ENCODE measurements around the gene ARAF.

DNA sequence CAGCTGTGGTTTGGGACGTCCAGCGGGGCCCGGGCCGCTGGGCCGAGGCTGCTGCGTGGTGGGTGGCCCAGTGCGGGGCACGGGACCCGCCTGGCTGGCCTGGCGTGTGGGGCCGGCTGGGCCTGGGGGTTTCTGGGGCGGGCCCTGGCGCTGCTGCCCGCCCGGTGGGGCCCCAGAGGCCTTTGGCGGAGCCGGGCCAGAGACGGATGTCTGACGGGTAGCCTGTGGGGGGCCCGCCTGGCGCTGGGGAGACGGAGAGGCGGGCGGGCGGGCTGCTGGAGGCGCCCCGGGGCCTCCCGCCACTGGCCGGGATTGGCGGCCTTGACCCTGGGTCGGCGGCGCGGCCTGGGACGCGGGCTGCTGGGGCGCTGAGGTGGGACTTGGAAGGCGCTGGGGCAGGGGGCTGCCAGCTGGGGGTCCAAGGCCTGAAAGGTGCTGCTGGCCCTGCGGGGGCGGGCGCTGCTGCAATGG lies 13.1 kb downstream of the ARAF start:
- no peak for TF ChIP-seq EZH2 (IDR thresholded peaks at IDR 0.05; ENCODE audit: borderline replicate concordance, low read length)
- TF ChIP-seq, protein P1, sequence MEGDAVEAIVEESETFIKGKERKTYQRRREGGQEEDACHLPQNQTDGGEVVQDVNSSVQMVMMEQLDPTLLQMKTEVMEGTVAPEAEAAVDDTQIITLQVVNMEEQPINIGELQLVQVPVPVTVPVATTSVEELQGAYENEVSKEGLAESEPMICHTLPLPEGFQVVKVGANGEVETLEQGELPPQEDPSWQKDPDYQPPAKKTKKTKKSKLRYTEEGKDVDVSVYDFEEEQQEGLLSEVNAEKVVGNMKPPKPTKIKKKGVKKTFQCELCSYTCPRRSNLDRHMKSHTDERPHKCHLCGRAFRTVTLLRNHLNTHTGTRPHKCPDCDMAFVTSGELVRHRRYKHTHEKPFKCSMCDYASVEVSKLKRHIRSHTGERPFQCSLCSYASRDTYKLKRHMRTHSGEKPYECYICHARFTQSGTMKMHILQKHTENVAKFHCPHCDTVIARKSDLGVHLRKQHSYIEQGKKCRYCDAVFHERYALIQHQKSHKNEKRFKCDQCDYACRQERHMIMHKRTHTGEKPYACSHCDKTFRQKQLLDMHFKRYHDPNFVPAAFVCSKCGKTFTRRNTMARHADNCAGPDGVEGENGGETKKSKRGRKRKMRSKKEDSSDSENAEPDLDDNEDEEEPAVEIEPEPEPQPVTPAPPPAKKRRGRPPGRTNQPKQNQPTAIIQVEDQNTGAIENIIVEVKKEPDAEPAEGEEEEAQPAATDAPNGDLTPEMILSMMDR (conservative IDR thresholded peaks at IDR 0.05 in 1 of 2, IDR thresholded peaks at IDR 0.05 in 1 of 2; ENCODE audit: extremely low read depth in 1 of 2, insufficient read depth in 1 of 2, low read depth in 1 of 2, low read length in 2 of 2), result no peak

All from mammary epithelial cell (primary cell).